ENCODE data around the gene SETBP1. TPM values are rescaled to one million over a fixed set of nuclear protein-coding genes. Genes with fewer than 3 reads are reported as not detected.
A peak's percentile ranks its signal among the peaks of the same experiment; 100 is the strongest.

SETBP1 gene
- total RNA-seq, 1 donor from 2014 or later = 83.3 TPM

GRCh38 chr18:44793194-44793593 lies 112.5 kb downstream of the SETBP1 start:
- Mint-ChIP-seq H3K9me3 (ENCODE audit: unreplicated experiment) (peaks cover 5% of the 10 kb centered on the region), H3K4me3 (ENCODE audit: unreplicated experiment) (no peak overlapping the region), H3K36me3 (ENCODE audit: unreplicated experiment) (no peaks in the 10 kb centered on the region), H3K4me1 (ENCODE audit: low read depth, unreplicated experiment) (peaks cover 58% of the 10 kb centered on the region), H3K27me3 (ENCODE audit: unreplicated experiment) (peaks cover 2% of the 10 kb centered on the region), H3K27ac (ENCODE audit: unreplicated experiment) (no peak overlapping the region)
- TF ChIP-seq, protein P1, sequence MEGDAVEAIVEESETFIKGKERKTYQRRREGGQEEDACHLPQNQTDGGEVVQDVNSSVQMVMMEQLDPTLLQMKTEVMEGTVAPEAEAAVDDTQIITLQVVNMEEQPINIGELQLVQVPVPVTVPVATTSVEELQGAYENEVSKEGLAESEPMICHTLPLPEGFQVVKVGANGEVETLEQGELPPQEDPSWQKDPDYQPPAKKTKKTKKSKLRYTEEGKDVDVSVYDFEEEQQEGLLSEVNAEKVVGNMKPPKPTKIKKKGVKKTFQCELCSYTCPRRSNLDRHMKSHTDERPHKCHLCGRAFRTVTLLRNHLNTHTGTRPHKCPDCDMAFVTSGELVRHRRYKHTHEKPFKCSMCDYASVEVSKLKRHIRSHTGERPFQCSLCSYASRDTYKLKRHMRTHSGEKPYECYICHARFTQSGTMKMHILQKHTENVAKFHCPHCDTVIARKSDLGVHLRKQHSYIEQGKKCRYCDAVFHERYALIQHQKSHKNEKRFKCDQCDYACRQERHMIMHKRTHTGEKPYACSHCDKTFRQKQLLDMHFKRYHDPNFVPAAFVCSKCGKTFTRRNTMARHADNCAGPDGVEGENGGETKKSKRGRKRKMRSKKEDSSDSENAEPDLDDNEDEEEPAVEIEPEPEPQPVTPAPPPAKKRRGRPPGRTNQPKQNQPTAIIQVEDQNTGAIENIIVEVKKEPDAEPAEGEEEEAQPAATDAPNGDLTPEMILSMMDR (IDR thresholded peaks at IDR 0.05; ENCODE audit: partially characterized antibody, unreplicated experiment) = no peak
- DNase-seq = no peak

DNA sequence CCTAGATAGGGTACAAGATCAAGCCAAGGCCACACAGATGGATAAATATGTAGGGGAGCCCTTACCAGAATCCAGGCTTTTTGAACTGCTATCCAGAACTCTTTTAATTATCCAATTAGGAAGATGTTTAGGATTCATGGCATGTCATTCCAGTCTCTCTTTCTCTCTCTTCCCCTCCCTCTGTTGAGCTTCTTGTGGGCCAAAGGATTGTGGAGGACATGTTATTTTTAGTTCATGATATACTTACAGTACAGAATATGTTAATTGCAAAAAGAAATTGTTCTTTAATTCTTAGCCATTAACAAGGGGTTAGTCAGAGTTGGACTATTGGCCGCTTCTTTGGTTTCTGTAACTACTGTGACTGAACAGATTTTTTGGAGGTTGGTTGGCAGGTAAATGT lies 113.0 kb downstream of the SETBP1 start:
- Mint-ChIP-seq H3K27ac (ENCODE audit: unreplicated experiment) (no peak overlapping the region), H3K4me1 (ENCODE audit: low read depth, unreplicated experiment) (peaks cover 55% of the 10 kb centered on the region), H3K36me3 (ENCODE audit: unreplicated experiment) (no peaks in the 10 kb centered on the region), H3K9me3 (ENCODE audit: unreplicated experiment) (peaks cover 5% of the 10 kb centered on the region), H3K4me3 (ENCODE audit: unreplicated experiment) (no peak overlapping the region), H3K27me3 (ENCODE audit: unreplicated experiment) (peaks cover 2% of the 10 kb centered on the region)
- TF ChIP-seq, protein P1 (IDR thresholded peaks at IDR 0.05; ENCODE audit: partially characterized antibody, unreplicated experiment) = no peak
- DNase-seq = no peak

DNA sequence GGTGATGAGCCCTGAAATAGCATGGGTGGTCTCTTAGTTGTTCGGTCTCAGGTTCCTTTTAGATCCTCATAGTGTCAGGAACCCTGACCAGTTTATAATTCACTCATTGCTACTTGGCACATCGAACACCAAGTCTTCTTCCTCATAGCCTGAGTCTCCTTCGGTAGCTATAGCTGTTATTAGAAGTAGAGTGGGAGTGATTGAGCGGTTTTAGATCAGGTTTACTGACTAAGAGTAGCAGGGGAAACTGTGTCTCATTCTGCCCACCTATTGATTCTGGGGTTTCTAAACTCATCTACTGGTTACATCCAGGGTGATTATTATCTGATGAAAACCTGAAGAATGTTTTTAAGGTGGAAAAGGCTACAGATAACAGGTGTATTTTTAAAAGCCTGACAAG lies 114.6 kb downstream of the SETBP1 start:
- H3K4me3 Mint-ChIP-seq (ENCODE audit: unreplicated experiment) = no peak overlapping the region
- H3K9me3 Mint-ChIP-seq (ENCODE audit: unreplicated experiment) = peaks cover 8% of the 10 kb centered on the region
- no peak overlapping the region for H3K27ac Mint-ChIP-seq (ENCODE audit: unreplicated experiment)
- DNase-seq = no peak
- peaks cover 41% of the 10 kb centered on the region for H3K4me1 Mint-ChIP-seq (ENCODE audit: low read depth, unreplicated experiment)
- TF ChIP-seq, protein P1 (IDR thresholded peaks at IDR 0.05; ENCODE audit: partially characterized antibody, unreplicated experiment) = no peak
- peaks cover 2% of the 10 kb centered on the region for H3K27me3 Mint-ChIP-seq (ENCODE audit: unreplicated experiment)
- peaks cover 1% of the 10 kb centered on the region for H3K36me3 Mint-ChIP-seq (ENCODE audit: unreplicated experiment)

GRCh38 chr18:44796429-44797428 lies 116.0 kb downstream of the SETBP1 start:
- no peak overlapping the region for H3K4me3 Mint-ChIP-seq (ENCODE audit: unreplicated experiment)
- TF ChIP-seq, protein P1 (IDR thresholded peaks at IDR 0.05; ENCODE audit: partially characterized antibody, unreplicated experiment) = no peak
- H3K9me3 Mint-ChIP-seq (ENCODE audit: unreplicated experiment) = peaks cover 9% of the 10 kb centered on the region
- peaks cover 9% of the 10 kb centered on the region for H3K36me3 Mint-ChIP-seq (ENCODE audit: unreplicated experiment)
- H3K27me3 Mint-ChIP-seq (ENCODE audit: unreplicated experiment) = peaks cover 4% of the 10 kb centered on the region
- peak overlapping the region; percentile 53 for H3K27ac Mint-ChIP-seq (ENCODE audit: unreplicated experiment)
- H3K4me1 Mint-ChIP-seq (ENCODE audit: low read depth, unreplicated experiment) = peaks cover 34% of the 10 kb centered on the region
- no peak for DNase-seq

Measured in glutamatergic neuron (in vitro differentiated cells).